K562 (cell line): Measurements from ENCODE around the gene KCNK3. TPM values are rescaled to one million over a fixed set of nuclear protein-coding genes. Genes with fewer than 3 reads are reported as not detected.

Source experiments
- ATAC-seq: fragments of 200-7000 bp; cut with Tn5 transposase; 3 replicates; pipeline ENCODE4 v1.9.1; 2020; ENCODE audit warnings: moderate library complexity
- BruUV-seq: library from RNA; stranded (reverse); fragments of 400-500 nt; replicated peaks from 2 replicates; lab custom pipeline; 2021; lab: Mats Ljungman, UMichigan
- CTCF ChIA-PET: fragments of 300-600 bp; formaldehyde crosslinking; extraction: SDS; loops from one replicate; lab custom pipeline; 2021; ENCODE audit warnings: low intra/inter-chr PET ratio; lab: Yijun Ruan, JAX
- POLR2A ChIA-PET: fragments of 300-600, 350-650 bp; sonication (Branson Sonifier 250); formaldehyde crosslinking; extraction: SDS; loops from one replicate; lab custom pipeline; 2021; ENCODE audit warnings: antibody characterized with exemption, inconsistent platforms; lab: Yijun Ruan, JAX
- DNase-seq, 4 experiments: peaks; one replicate each; pipeline versions ENCODE4 v3.0.0 to v3.0.0-alpha.2; 2011 to 2018; ENCODE audit warnings: low spot score in 3 of 4, mixed read lengths in 3 of 4; ENCODE audit errors: extremely low read depth in 1 of 4
- FAIRE-seq: peaks from 2 replicates; lab custom pipeline; 2011; peaks lifted over from hg19 to GRCh38; lab: Jason Lieb, UNC
- H2AFZ ChIP-seq: 2 replicates; pipeline ENCODE4 v1.6.0; 2011; ENCODE audit warnings: low read depth, low read length, control low read depth, inconsistent platforms
- H3K27ac ChIP-seq: fragments of 200-600 bp; 3 replicates; pipeline ENCODE4 v1.8.0; 2011; ENCODE audit warnings: low read depth, mild to moderate bottlenecking, control low read depth, inconsistent platforms, low read length, moderate library complexity, mixed read lengths; ENCODE audit errors: extremely low read depth
- H3K27me3 ChIP-seq, 2 experiments: fragments of 300-600 bp in 1 of 2; 2 replicates in 1 of 2; 3 replicates in 1 of 2; pipeline versions ENCODE4 v1.6.0 to v1.8.0; 2011; ENCODE audit warnings: inconsistent platforms in 2 of 2, low read length in 2 of 2, mild to moderate bottlenecking in 1 of 2, mixed read lengths in 1 of 2, moderate library complexity in 1 of 2; ENCODE audit not compliant: control insufficient read depth in 2 of 2, insufficient read depth in 2 of 2
- H3K36me3 ChIP-seq: fragments of 300-600 bp; 3 replicates; pipeline ENCODE4 v1.8.0; 2011; ENCODE audit warnings: mild to moderate bottlenecking, low read length, inconsistent platforms; ENCODE audit not compliant: control insufficient read depth, insufficient read depth
- H3K4me1 ChIP-seq, 2 experiments: fragments of 200-600 bp in 1 of 2; replicated peaks in 1 of 2; 2 replicates in 1 of 2; 3 replicates in 1 of 2; pipeline versions ENCODE4 v1.5.1 to v1.8.0; 2011; ENCODE audit warnings: inconsistent platforms in 2 of 2, low read length in 2 of 2, mild to moderate bottlenecking in 1 of 2, mixed read lengths in 1 of 2, moderate library complexity in 1 of 2; ENCODE audit not compliant: control insufficient read depth in 2 of 2, insufficient read depth in 2 of 2
- H3K4me2 ChIP-seq: 2 replicates; pipeline ENCODE4 v1.6.1; 2011; ENCODE audit warnings: low read length, control low read depth, inconsistent platforms, mixed read lengths; ENCODE audit not compliant: insufficient read depth
- H3K4me3 ChIP-seq: fragments of 200-600 bp; sonication (generic), shearing (Covaris generic); 2 replicates; pipeline ENCODE4 v1.5.1; 2016; ENCODE audit warnings: control low read depth, inconsistent platforms
- H3K79me2 ChIP-seq: fragments of 200-600 bp; 3 replicates; pipeline ENCODE4 v1.8.0; 2011; ENCODE audit warnings: low read length, inconsistent platforms; ENCODE audit not compliant: control insufficient read depth, insufficient read depth
- H3K9ac ChIP-seq, 2 experiments: 2 replicates each; pipeline versions ENCODE4 v1.6.0 to v1.6.1; 2011; ENCODE audit warnings: low read depth in 2 of 2, low read length in 2 of 2, control low read depth in 1 of 2, inconsistent platforms in 1 of 2, mild to moderate bottlenecking in 1 of 2, mixed read lengths in 1 of 2; ENCODE audit not compliant: insufficient read depth in 1 of 2
- H3K9me1 ChIP-seq: one replicate; pipeline ENCODE4 v1.6.0; 2011; ENCODE audit warnings: inconsistent platforms, mild to moderate bottlenecking, low read length, moderate library complexity; ENCODE audit not compliant: control insufficient read depth, insufficient read depth
- H3K9me3 ChIP-seq: replicated peaks from 2 replicates; pipeline ENCODE4 v1.5.1; 2011; ENCODE audit warnings: low read depth, low read length, inconsistent platforms; ENCODE audit not compliant: control insufficient read depth, insufficient read depth
- H4K20me1 ChIP-seq: replicated peaks from 2 replicates; pipeline ENCODE4 v1.6.1; 2011; ENCODE audit warnings: low read length, inconsistent platforms, mixed read lengths; ENCODE audit not compliant: control insufficient read depth, insufficient read depth
- CHD4 ChIP-seq: fragments of 200-600 bp; sonication (generic); IDR thresholded peaks from 3 replicates; pipeline ENCODE4 v1.6.1; 2012; ENCODE audit warnings: low read depth, mild to moderate bottlenecking, mixed read lengths, low read length, inconsistent platforms; ENCODE audit not compliant: insufficient read depth, insufficient replicate concordance, poor library complexity, severe bottlenecking
- ERF ChIP-seq: fragments of 450-650 bp; formaldehyde crosslinking; IDR thresholded peaks from 2 replicates; pipeline ENCODE4 v1.4.0; 2020; ENCODE audit warnings: mild to moderate bottlenecking, mixed read lengths
- MEIS2 ChIP-seq: fragments of 450-650 bp; IDR thresholded peaks from 2 replicates; pipeline ENCODE4 v1.6.1; 2014; ENCODE audit warnings: mild to moderate bottlenecking; ENCODE audit not compliant: partially characterized antibody
- MNT ChIP-seq, 2 experiments: fragments of 450-650 bp; conservative IDR thresholded peaks; 2 replicates each; pipeline ENCODE4 v1.6.1; 2017; ENCODE audit warnings: mild to moderate bottlenecking in 2 of 2, moderate library complexity in 2 of 2
- MYC ChIP-seq, 2 experiments: fragments of 250-450 bp in 1 of 2; sonication (Bioruptor Pico) in 1 of 2; IDR thresholded peaks; 2 replicates each; pipeline versions ENCODE4 v1.5.1 to v1.6.1; 2012 to 2021; ENCODE audit warnings: low read depth in 2 of 2, borderline replicate concordance in 1 of 2, improper control_type of control experiment in 1 of 2, low read length in 1 of 2, mild to moderate bottlenecking in 1 of 2, moderate library complexity in 1 of 2
- NCOR1 ChIP-seq: fragments of 450-650 bp; IDR thresholded peaks from 2 replicates; pipeline ENCODE4 v1.6.1; 2016; ENCODE audit warnings: mild to moderate bottlenecking, moderate library complexity
- PCBP1 ChIP-seq: fragments of 200-400 bp; formaldehyde crosslinking; IDR thresholded peaks from 2 replicates; pipeline ENCODE4 v1.6.1; 2018; ENCODE audit warnings: mild to moderate bottlenecking, low read depth, low read length; ENCODE audit not compliant: poor library complexity, severe bottlenecking
- POLR2G ChIP-seq: fragments of 200-400 bp; formaldehyde crosslinking; IDR thresholded peaks from 2 replicates; pipeline ENCODE4 v1.6.1; 2017; ENCODE audit warnings: low read depth, mild to moderate bottlenecking, antibody characterized with exemption, low read length, moderate library complexity
- TCF3 ChIP-seq: sonication (generic); formaldehyde crosslinking; IDR thresholded peaks from 2 replicates; pipeline ENCODE4 v1.4.0; 2020; ENCODE audit warnings: mild to moderate bottlenecking, missing genetic modification reagents
- UBTF ChIP-seq, 2 experiments: IDR thresholded peaks; 2 replicates each; pipeline ENCODE4 v1.6.1; 2012; ENCODE audit warnings: improper control_type of control experiment in 2 of 2, low read depth in 2 of 2, low read length in 2 of 2, borderline replicate concordance in 1 of 2
- ZEB2 ChIP-seq: fragments of 450-650 bp; IDR thresholded peaks from 2 replicates; pipeline ENCODE4 v1.6.1; 2016
- ZNF449 ChIP-seq: fragments of 250-450 bp; sonication (Bioruptor Pico); IDR thresholded peaks from 2 replicates; pipeline ENCODE4 v1.8.0; 2022; ENCODE audit warnings: moderate library complexity, mild to moderate bottlenecking, inconsistent platforms
- WGBS: fragments of 100-300 bp; shearing (Covaris generic); methylation state at CpG from one replicate; pipeline ENCODE4 v1.1.6; 2016; ENCODE audit warnings: low coverage, mixed read lengths; ENCODE audit not compliant: insufficient coverage; ENCODE audit errors: missing lambda C conversion rate; 5-methylcytosine and 5-hydroxymethylcytosine counted together
- in situ Hi-C: fragments of 300-500 bp; cut with MboI; formaldehyde crosslinking; loops from 4 replicates; pipeline ENCODE4 v1.15.0; 2018; ENCODE audit warnings: inconsistent platforms, mixed read lengths
- intact Hi-C: fragments of 100-400 bp; cut with micrococcal nuclease; formaldehyde crosslinking; loops from 2 replicates; pipeline ENCODE4 v1.14.2; 2022
- polyA plus RNA-seq, 8 experiments: library from polyadenylated mRNA; depleted of rRNA in 4 of 8; stranded (reverse) in 5 of 8; unstranded in 3 of 8; fragments of >200 nt; fragmentation: Nextera tagmentation in 2 of 8; fragmentation: Illumina TruSeq in 1 of 8; extraction: Ambion mirVana in 2 of 8; extraction: Trizol in 1 of 8; gene quantifications; 2 replicates each; pipeline versions ENCODE4 v1.2.1 to v1.2.3, GENCODE V29; 2011 to 2014; ENCODE audit warnings: inconsistent platforms in 1 of 8, missing spikeins in 1 of 8
- total RNA-seq, 7 experiments: library from RNA; depleted of rRNA in 6 of 7; stranded (reverse); fragments of >200 nt in 6 of 7; fragmentation: Illumina TruSeq in 2 of 7; extraction: Trizol in 2 of 7; gene quantifications; 2 replicates each; pipeline versions ENCODE4 v1.2.1 to v1.2.3, GENCODE V29; 2011 to 2021; ENCODE audit warnings: low replicate concordance in 1 of 7

Gene KCNK3
- total and polyA plus RNA-seq, 9 of the 15 experiments (the other 6 are each of a cell fraction or from before 2014, with no cell fraction given), result 0.01 to 0.20 (median 0.07) TPM; not detected in 5

- peaks cover 10 to 47% of the 10 kb centered on the region in 2 experiments; a peak in 4 of 5 replicates for H3K27me3 ChIP-seq
Measured at GRCh38 chr2:26670931-26671460, 21.5 kb upstream of the KCNK3 start.

More at GRCh38 chr2:26670931-26671460, 21.5 kb upstream of the KCNK3 start:
- no peak overlapping the region for H3K27ac ChIP-seq
- no peak overlapping the region for H2AFZ ChIP-seq
- POLR2A ChIA-PET, result interaction anchor here (1.9 kb wide), 1 partner anchor 9 kb away, joined by 6 read pairs; no protein-coding TSS in a partner anchor
- in situ Hi-C loops (no loop called here), intact Hi-C loops (no loop called here)
- no peaks in the 10 kb centered on the region for H3K79me2 ChIP-seq
- no peaks in the 10 kb centered on the region for H3K4me1 ChIP-seq
- no peaks in the 10 kb centered on the region for H4K20me1 ChIP-seq
- WGBS, result 0% methylated on average over 5 of the region's 5 CpGs
- no peak overlapping the region for H3K4me3 ChIP-seq
- no peak overlapping the region for H3K4me2 ChIP-seq
- FAIRE-seq (no peak), DNase-seq (no peak), ATAC-seq (no peak)
- no peak overlapping the region for H3K9ac ChIP-seq
- BruUV-seq, result no TSS peak
- no peaks in the 10 kb centered on the region for H3K9me1 ChIP-seq
- H3K9me3 ChIP-seq, result no peaks in the 10 kb centered on the region
- TF ChIP-seq ERF (CRISPR knock-in tag) (no peak), POLR2G (no peak), PCBP1 (no peak), ZEB2 (no peak), MYC (IDR thresholded peaks at IDR 0.05; ENCODE audit: low read depth, low read length) (no peak), MYC (CRISPR knock-in tag; IDR thresholded peaks at IDR 0.05; ENCODE audit: borderline replicate concordance, low read depth) (no peak), NCOR1 (no peak), MEIS2 (no peak), ZNF449 (no peak), MNT (conservative IDR thresholded peaks at IDR 0.05) (no peak), UBTF (IDR thresholded peaks at IDR 0.05; ENCODE audit: borderline replicate concordance in 1 of 2, low read depth in 2 of 2, low read length in 2 of 2) (no peak), TCF3 (CRISPR knock-in tag) (no peak), CHD4 (no peak)
- CTCF ChIA-PET, result no interaction called here
- H3K36me3 ChIP-seq, result no peaks in the 10 kb centered on the region
